ENCODE results near the gene PHF19. TPM values are rescaled to one million over a fixed set of nuclear protein-coding genes. Genes with fewer than 3 reads are reported as not detected.

PHF19 gene
- total RNA-seq, 1 experiment from 2014 or later = 76.3 TPM

DNA sequence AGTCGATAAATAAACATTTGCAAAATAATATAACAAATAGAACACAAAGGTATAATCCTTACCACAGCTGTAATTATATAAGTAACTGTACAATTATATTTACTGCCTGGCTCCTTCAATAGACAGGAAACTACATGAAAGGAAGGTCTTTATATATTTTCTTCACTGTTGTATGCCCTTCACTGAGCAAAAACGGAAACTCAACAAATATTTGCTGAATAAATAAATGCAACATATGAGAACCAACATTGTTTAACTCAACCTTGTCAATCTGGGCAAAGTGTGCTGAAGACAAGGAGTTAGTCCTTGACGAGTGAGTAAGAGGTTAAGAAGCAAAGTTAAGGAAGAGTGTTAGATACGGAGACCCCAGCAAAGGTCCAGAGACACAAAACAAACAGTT, 56.9 kb downstream of the PHF19 start:
- ChIA-PET CTCF (no interaction called here), POLR2A (no interaction called here)
- H3K36me3 Mint-ChIP-seq (ENCODE audit: insufficient read depth, unreplicated experiment) = peaks cover 76% of the 10 kb centered on the region

DNA sequence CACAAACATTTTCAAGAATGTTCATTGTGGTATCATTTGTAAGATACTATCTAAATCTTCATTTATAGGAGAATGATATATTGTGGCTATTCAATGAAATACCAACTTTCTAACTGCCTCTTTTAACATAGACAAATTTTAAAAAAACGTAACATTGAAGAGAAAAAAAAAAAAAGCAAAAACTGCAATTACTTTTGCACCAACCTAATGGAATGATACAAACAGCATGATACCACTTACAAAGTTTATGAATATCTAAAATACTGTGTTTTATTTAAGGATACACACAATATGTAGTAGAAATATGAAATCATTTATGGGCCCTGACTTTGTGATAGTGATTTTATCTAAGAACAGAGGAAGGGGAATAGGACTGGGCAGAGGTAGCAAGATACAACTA, 58.4 kb downstream of the PHF19 start:
- Histone ChIP-seq H3K4me1 (no peaks in the 10 kb centered on the region), H3K4me3 (ENCODE audit: low read depth, low read length) (no peak overlapping the region), H3K27me3 (replicated peaks; ENCODE audit: control insufficient read depth, insufficient read depth, low read length) (no peaks in the 10 kb centered on the region), H3K36me3 (ENCODE audit: control insufficient read depth, insufficient read depth, low read length) (peaks cover 1% of the 10 kb centered on the region; the same call in 1 of the 2 replicates), H3K9me3 (no peaks in the 10 kb centered on the region; the same call in 1 of the 2 replicates)
- intact Hi-C loops (cut with micrococcal nuclease; ENCODE audit: unreplicated experiment) = no loop called here
- POLR2A ChIA-PET = no interaction called here
- CTCF ChIA-PET = no interaction called here
- DNase-seq = no peak
- no TSS peak for BruUV-seq (replicated peaks)
- no peaks in the 10 kb centered on the region for H3K4me1 Mint-ChIP-seq (ENCODE audit: low read depth, unreplicated experiment)
- no peaks in the 10 kb centered on the region for H3K9me3 Mint-ChIP-seq (ENCODE audit: unreplicated experiment)
- no peaks in the 10 kb centered on the region for H3K27me3 Mint-ChIP-seq (ENCODE audit: insufficient read depth, unreplicated experiment)
- no peak overlapping the region for H3K4me3 Mint-ChIP-seq (ENCODE audit: unreplicated experiment)
- peaks cover 61% of the 10 kb centered on the region for H3K36me3 Mint-ChIP-seq (ENCODE audit: insufficient read depth, unreplicated experiment)
- H3K27ac Mint-ChIP-seq (ENCODE audit: unreplicated experiment) = no peak overlapping the region
- TF ChIP-seq, protein P1, sequence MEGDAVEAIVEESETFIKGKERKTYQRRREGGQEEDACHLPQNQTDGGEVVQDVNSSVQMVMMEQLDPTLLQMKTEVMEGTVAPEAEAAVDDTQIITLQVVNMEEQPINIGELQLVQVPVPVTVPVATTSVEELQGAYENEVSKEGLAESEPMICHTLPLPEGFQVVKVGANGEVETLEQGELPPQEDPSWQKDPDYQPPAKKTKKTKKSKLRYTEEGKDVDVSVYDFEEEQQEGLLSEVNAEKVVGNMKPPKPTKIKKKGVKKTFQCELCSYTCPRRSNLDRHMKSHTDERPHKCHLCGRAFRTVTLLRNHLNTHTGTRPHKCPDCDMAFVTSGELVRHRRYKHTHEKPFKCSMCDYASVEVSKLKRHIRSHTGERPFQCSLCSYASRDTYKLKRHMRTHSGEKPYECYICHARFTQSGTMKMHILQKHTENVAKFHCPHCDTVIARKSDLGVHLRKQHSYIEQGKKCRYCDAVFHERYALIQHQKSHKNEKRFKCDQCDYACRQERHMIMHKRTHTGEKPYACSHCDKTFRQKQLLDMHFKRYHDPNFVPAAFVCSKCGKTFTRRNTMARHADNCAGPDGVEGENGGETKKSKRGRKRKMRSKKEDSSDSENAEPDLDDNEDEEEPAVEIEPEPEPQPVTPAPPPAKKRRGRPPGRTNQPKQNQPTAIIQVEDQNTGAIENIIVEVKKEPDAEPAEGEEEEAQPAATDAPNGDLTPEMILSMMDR (IDR thresholded peaks at IDR 0.05; ENCODE audit: insufficient read depth in 1 of 2, low read depth in 1 of 2, low read length in 1 of 2, severe bottlenecking in 1 of 2, unreplicated experiment in 1 of 2) = no peak

More for the DNA sequence above, 56.9 kb downstream of the PHF19 start:
- H3K27ac Mint-ChIP-seq (ENCODE audit: unreplicated experiment) = no peak overlapping the region
- Histone ChIP-seq H3K27me3 (replicated peaks; ENCODE audit: control insufficient read depth, insufficient read depth, low read length) (no peaks in the 10 kb centered on the region), H3K4me1 (no peaks in the 10 kb centered on the region), H3K9me3 (peaks cover 2% of the 10 kb centered on the region; the same call in 1 of the 2 replicates), H3K4me3 (ENCODE audit: low read depth, low read length) (no peak overlapping the region), H3K36me3 (ENCODE audit: control insufficient read depth, insufficient read depth, low read length) (peaks cover 1% of the 10 kb centered on the region; the same call in 1 of the 2 replicates)
- H3K27me3 Mint-ChIP-seq (ENCODE audit: insufficient read depth, unreplicated experiment) = no peaks in the 10 kb centered on the region
- no peaks in the 10 kb centered on the region for H3K9me3 Mint-ChIP-seq (ENCODE audit: unreplicated experiment)
- no TSS peak for BruUV-seq (replicated peaks)
- TF ChIP-seq, protein P1 (IDR thresholded peaks at IDR 0.05; ENCODE audit: insufficient read depth in 1 of 2, low read depth in 1 of 2, low read length in 1 of 2, severe bottlenecking in 1 of 2, unreplicated experiment in 1 of 2) = no peak
- DNase-seq = no peak
- H3K4me3 Mint-ChIP-seq (ENCODE audit: unreplicated experiment) = no peak overlapping the region
- no peaks in the 10 kb centered on the region for H3K4me1 Mint-ChIP-seq (ENCODE audit: low read depth, unreplicated experiment)
- intact Hi-C loops (cut with micrococcal nuclease; ENCODE audit: unreplicated experiment) = no loop called here

DNA sequence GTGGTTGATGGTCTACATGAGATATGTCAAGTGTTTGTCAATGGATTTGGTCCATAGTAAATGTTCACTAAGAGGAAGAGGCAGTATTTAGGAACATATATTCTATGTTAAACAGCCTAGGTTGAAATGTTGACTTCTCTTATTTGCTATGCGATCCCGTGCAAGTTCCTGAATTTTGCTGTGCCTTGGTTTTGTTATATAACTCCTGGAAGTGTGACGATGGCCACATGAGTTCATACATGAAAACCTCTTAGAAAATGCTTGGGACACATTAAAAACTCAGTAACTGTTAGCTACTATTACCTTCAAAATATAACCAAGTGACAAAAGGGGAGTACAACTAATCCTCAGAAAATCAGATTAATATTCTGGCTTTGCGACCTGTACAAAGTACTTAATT, 61.9 kb downstream of the PHF19 start:
- DNase-seq = no peak
- no peak overlapping the region for H3K4me3 Mint-ChIP-seq (ENCODE audit: unreplicated experiment)
- TF ChIP-seq, protein P1 (IDR thresholded peaks at IDR 0.05; ENCODE audit: insufficient read depth in 1 of 2, low read depth in 1 of 2, low read length in 1 of 2, severe bottlenecking in 1 of 2, unreplicated experiment in 1 of 2) = no peak
- H3K27ac Mint-ChIP-seq (ENCODE audit: unreplicated experiment) = no peak overlapping the region
- H3K27me3 ChIP-seq (replicated peaks; ENCODE audit: control insufficient read depth, insufficient read depth, low read length) = no peaks in the 10 kb centered on the region
- no TSS peak for BruUV-seq (replicated peaks)
- H3K4me1 Mint-ChIP-seq (ENCODE audit: low read depth, unreplicated experiment) = no peaks in the 10 kb centered on the region
- H3K4me1 ChIP-seq = no peaks in the 10 kb centered on the region
- H3K9me3 Mint-ChIP-seq (ENCODE audit: unreplicated experiment) = peaks cover 5% of the 10 kb centered on the region
- ChIA-PET CTCF (no interaction called here), POLR2A (no interaction called here)
- no peaks in the 10 kb centered on the region for H3K9me3 ChIP-seq
- H3K4me3 ChIP-seq (ENCODE audit: low read depth, low read length) = no peak overlapping the region
- H3K36me3 Mint-ChIP-seq (ENCODE audit: insufficient read depth, unreplicated experiment) = peaks cover 29% of the 10 kb centered on the region
- intact Hi-C loops (cut with micrococcal nuclease; ENCODE audit: unreplicated experiment) = no loop called here
- no peaks in the 10 kb centered on the region for H3K27me3 Mint-ChIP-seq (ENCODE audit: insufficient read depth, unreplicated experiment)
- peaks cover 1% of the 10 kb centered on the region; the same call in 1 of the 2 replicates for H3K36me3 ChIP-seq (ENCODE audit: control insufficient read depth, insufficient read depth, low read length)

Measured in Caco-2 (cell line).